Fibroblast of villous mesenchyme (primary cell): ENCODE data around the gene MSL1. TPM values are rescaled to one million over a fixed set of nuclear protein-coding genes. Genes with fewer than 3 reads are reported as not detected.
A peak's percentile ranks its signal among the peaks of the same experiment; 100 is the strongest.

Source experiments
- DNase-seq: peaks from one replicate; pipeline ENCODE4 v3.0.0-alpha.2; 2010; ENCODE audit warnings: low read depth
- H3K4me3 ChIP-seq: 2 replicates; pipeline ENCODE4 v1.5.1; 2011; ENCODE audit warnings: low read depth, mild to moderate bottlenecking, low read length
- total RNA-seq: library from RNA; depleted of rRNA; stranded (reverse); fragments of >200 nt; gene quantifications from 2 replicates; pipeline ENCODE4 v1.2.3, GENCODE V29; 2012
- TF ChIP-seq, protein P1 (sequence below): IDR thresholded peaks from 2 replicates; pipeline ENCODE4 v1.5.1; 2012; ENCODE audit warnings: low read depth, mild to moderate bottlenecking, low read length; ENCODE audit not compliant: insufficient read depth

The MSL1 gene
- total RNA-seq, 1 donor: 73.0 TPM

DNA sequence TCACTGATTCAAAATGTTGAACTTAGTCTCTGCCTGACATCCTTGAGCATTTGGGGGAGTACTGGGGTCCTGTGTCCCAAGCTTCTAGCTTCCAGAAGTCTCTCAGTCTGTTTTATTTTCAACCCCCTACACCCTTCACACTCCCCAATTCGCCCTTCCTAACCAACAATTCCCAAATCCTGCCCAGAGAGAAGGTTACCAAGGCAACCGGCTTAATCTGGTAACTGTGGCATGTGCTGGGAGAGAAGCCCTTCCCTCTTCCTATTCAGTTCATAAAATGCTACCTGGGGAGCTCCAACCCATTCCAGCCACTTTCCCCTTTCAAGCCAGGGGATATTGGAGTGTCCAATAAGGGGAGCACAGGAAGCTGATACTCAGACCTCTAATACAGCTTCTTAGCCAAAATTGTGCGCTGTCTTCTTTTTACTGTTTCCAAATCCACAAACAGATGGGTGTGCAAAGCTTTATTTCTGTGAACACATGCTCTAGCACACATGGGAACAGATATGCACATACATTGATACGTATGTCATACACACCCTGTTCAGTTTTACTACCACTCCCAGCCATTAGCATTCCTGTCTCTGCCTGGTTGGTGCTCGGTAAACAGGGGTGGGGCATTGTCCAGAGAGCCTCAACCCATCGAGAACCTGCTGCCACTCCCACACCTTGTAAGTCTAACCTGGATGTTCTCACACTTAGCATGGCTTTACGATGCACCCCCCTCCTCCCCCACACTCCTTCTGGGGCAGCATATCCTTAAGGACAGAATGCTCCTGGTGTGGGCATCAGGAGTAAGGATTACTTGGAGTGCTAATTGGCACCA lies 54.4 kb downstream of the MSL1 start:
- TF ChIP-seq, protein P1, sequence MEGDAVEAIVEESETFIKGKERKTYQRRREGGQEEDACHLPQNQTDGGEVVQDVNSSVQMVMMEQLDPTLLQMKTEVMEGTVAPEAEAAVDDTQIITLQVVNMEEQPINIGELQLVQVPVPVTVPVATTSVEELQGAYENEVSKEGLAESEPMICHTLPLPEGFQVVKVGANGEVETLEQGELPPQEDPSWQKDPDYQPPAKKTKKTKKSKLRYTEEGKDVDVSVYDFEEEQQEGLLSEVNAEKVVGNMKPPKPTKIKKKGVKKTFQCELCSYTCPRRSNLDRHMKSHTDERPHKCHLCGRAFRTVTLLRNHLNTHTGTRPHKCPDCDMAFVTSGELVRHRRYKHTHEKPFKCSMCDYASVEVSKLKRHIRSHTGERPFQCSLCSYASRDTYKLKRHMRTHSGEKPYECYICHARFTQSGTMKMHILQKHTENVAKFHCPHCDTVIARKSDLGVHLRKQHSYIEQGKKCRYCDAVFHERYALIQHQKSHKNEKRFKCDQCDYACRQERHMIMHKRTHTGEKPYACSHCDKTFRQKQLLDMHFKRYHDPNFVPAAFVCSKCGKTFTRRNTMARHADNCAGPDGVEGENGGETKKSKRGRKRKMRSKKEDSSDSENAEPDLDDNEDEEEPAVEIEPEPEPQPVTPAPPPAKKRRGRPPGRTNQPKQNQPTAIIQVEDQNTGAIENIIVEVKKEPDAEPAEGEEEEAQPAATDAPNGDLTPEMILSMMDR: no peak
- no peak overlapping the region for H3K4me3 ChIP-seq
- no peak for DNase-seq

- no peak overlapping the region for H3K4me3 ChIP-seq
- TF ChIP-seq, protein P1: no peak
- no peak for DNase-seq
Observed at GRCh38 chr17:40176754-40177110, 55.0 kb downstream of the MSL1 start.

- TF ChIP-seq, protein P1: no peak
- H3K4me3 ChIP-seq: peak within 1 kb of the TSS; percentile 56
Observed at GRCh38 chr17:40177275-40177874, 55.6 kb downstream of the MSL1 start, which contains the start of gene RAPGEFL1. Gene RAPGEFL1 (plus strand): TSS chr17:40177470. CDS start chr17:40177862, 392 bp downstream.

GRCh38 chr17:40178021-40178601 lies 56.3 kb downstream of the MSL1 start:
- DNase-seq: no peak
- TF ChIP-seq, protein P1: no peak
- no peak overlapping the region for H3K4me3 ChIP-seq

More at GRCh38 chr17:40177275-40177874, 55.6 kb downstream of the MSL1 start, which contains the start of gene RAPGEFL1:
- peak; percentile 72 for DNase-seq

DNA sequence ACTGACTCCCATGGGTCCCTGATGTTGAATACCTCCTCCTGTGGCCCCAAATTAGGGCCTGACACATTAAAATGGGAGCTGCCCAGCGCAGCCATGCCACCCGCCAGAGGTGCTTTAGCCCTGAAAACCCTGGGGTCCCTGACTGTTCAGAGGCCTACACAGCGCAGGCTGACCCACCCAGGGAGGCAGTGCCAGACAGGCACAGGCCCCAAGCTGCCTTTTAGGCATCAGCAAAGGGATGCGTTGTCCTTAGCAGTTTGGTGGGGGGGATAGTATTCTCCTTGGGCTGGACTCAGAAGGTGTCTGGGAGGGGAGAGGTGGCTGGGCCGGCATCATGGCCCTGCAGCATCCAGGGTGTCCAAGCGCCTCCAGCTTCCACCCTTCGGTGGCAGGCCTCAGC lies 56.9 kb downstream of the MSL1 start:
- no peak overlapping the region for H3K4me3 ChIP-seq
- no peak for DNase-seq
- TF ChIP-seq, protein P1: no peak

DNA sequence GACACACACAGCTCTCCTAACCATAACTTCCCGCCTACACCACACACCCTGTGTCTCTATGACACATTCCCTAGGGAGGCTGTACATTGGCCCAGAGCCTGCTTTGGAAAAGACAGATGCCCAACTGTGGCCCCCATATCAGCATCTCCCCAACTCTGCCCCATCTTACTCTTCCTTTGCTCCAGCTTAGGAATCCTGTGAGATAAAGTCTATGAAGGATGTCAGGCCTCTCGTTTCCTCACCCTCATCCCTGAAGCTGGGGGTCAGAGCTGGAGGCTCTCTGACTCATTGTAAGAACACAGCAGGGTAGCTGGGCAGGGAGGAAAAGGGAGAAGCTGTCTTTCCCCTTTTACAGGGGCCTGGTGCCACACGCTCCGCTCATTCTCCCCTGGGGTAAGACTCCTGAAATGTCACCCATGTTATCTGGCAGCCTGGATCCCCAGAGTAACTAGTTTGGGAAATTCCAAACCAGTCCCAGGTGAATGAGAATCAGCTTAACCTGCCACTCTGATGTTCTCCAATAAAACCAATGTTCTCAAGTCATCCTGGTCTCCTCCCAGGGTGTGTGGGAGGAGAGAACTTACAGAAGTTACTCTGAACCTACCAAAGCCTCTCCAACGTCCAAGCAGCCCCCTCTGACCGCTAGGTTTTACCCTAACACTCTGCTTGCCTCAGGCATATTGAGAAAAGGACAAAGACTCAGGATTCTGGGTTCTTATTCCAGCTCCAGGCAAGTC lies 58.3 kb downstream of the MSL1 start:
- TF ChIP-seq, protein P1: no peak
- DNase-seq: peak; percentile 36
- H3K4me3 ChIP-seq: no peak overlapping the region
